ENCODE measurements around the gene BTBD9. TPM values are rescaled to one million over a fixed set of nuclear protein-coding genes. Genes with fewer than 3 reads are reported as not detected.

The BTBD9 gene
- total RNA-seq, 1 experiment from 2014 or later = 4.3 TPM

DNA sequence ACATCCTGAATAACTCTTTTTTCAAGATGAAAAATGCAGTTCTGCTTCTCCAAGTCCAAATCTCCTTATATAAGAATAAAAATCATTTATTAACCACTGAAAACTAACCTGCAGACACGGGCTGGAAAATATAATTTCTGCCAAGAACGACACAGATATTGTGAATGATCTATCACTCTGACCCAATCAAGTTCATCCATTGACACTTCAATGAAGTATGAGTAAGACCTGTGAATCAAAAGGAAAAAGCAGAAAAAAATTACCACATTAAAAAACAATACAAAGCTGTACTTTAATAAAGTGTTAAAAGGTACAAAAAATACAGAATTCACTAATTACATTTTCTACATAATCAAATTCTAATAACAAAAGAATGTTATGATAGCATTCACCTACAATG, 62.2 kb downstream of the BTBD9 start:
- Histone ChIP-seq H4K20me1 (ENCODE audit: low read length) (no peaks in the 10 kb centered on the region), H3K4me2 (ENCODE audit: low read length) (no peak overlapping the region), H3K36me3 (ENCODE audit: low read depth, low read length) (no peaks in the 10 kb centered on the region), H3K4me1 (ENCODE audit: insufficient read depth, low read length) (peaks cover 5% of the 10 kb centered on the region; the same call in 1 of the 2 replicates), H2AFZ (ENCODE audit: low read length) (no peak overlapping the region), H3K9me3 (ENCODE audit: low read length) (no peaks in the 10 kb centered on the region), H3F3A (ENCODE audit: low read length, unreplicated experiment) (no peaks in the 10 kb centered on the region), H3K79me2 (ENCODE audit: low read length) (no peaks in the 10 kb centered on the region), H3K27me3 (ENCODE audit: low read length) (no peaks in the 10 kb centered on the region), H3K4me3 (ENCODE audit: low read length) (no peak overlapping the region), H3K9ac (ENCODE audit: low read length) (no peak overlapping the region), H3K9me2 (replicated peaks; ENCODE audit: low read length) (no peaks in the 10 kb centered on the region), H3K27ac (ENCODE audit: low read length) (no peak overlapping the region)
- BruUV-seq (replicated peaks) = no TSS peak
- ATAC-seq (no peak), DNase-seq (no peak)
- TF ChIP-seq, protein P1, sequence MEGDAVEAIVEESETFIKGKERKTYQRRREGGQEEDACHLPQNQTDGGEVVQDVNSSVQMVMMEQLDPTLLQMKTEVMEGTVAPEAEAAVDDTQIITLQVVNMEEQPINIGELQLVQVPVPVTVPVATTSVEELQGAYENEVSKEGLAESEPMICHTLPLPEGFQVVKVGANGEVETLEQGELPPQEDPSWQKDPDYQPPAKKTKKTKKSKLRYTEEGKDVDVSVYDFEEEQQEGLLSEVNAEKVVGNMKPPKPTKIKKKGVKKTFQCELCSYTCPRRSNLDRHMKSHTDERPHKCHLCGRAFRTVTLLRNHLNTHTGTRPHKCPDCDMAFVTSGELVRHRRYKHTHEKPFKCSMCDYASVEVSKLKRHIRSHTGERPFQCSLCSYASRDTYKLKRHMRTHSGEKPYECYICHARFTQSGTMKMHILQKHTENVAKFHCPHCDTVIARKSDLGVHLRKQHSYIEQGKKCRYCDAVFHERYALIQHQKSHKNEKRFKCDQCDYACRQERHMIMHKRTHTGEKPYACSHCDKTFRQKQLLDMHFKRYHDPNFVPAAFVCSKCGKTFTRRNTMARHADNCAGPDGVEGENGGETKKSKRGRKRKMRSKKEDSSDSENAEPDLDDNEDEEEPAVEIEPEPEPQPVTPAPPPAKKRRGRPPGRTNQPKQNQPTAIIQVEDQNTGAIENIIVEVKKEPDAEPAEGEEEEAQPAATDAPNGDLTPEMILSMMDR (conservative IDR thresholded peaks at IDR 0.05; ENCODE audit: low read depth, low read length) = no peak
- no peak for TF ChIP-seq EZH2 (IDR thresholded peaks at IDR 0.05; ENCODE audit: low read length, unreplicated experiment)
- no peak for TF ChIP-seq EZH2phosphoT487 (IDR thresholded peaks at IDR 0.05; ENCODE audit: borderline replicate concordance, low read length)
- CTCF ChIA-PET = no interaction called here
- intact Hi-C loops (cut with micrococcal nuclease) = no loop called here
- POLR2A ChIA-PET (ENCODE audit: unreplicated experiment) = no interaction called here

- Histone ChIP-seq H4K20me1 (ENCODE audit: low read length) (no peaks in the 10 kb centered on the region), H3K9ac (ENCODE audit: low read length) (no peak overlapping the region), H3K9me3 (ENCODE audit: low read length) (no peaks in the 10 kb centered on the region), H3K36me3 (ENCODE audit: low read depth, low read length) (no peaks in the 10 kb centered on the region), H2AFZ (ENCODE audit: low read length) (no peak overlapping the region), H3K27me3 (ENCODE audit: low read length) (no peaks in the 10 kb centered on the region), H3K4me2 (ENCODE audit: low read length) (no peak overlapping the region), H3K79me2 (ENCODE audit: low read length) (no peaks in the 10 kb centered on the region), H3K4me1 (ENCODE audit: insufficient read depth, low read length) (no peaks in the 10 kb centered on the region), H3F3A (ENCODE audit: low read length, unreplicated experiment) (no peaks in the 10 kb centered on the region), H3K4me3 (ENCODE audit: low read length) (no peak overlapping the region), H3K9me2 (replicated peaks; ENCODE audit: low read length) (no peaks in the 10 kb centered on the region), H3K27ac (ENCODE audit: low read length) (no peak overlapping the region)
- BruUV-seq (replicated peaks) = no TSS peak
- no peak for ATAC-seq
- ChIA-PET POLR2A (ENCODE audit: unreplicated experiment) (no interaction called here), CTCF (no interaction called here)
- TF ChIP-seq, protein P1 (conservative IDR thresholded peaks at IDR 0.05; ENCODE audit: low read depth, low read length) = no peak
- TF ChIP-seq EZH2 (IDR thresholded peaks at IDR 0.05; ENCODE audit: low read length, unreplicated experiment) (no peak), EZH2phosphoT487 (IDR thresholded peaks at IDR 0.05; ENCODE audit: borderline replicate concordance, low read length) (no peak)
- DNase-seq = no peak
- intact Hi-C loops (cut with micrococcal nuclease) = loop anchor here (5.0 kb wide), 2 partner anchors 82 to 98 kb away; no protein-coding TSS in a partner anchor
Observed at GRCh38 chr6:38573801-38574395, 65.8 kb downstream of the BTBD9 start.

DNA sequence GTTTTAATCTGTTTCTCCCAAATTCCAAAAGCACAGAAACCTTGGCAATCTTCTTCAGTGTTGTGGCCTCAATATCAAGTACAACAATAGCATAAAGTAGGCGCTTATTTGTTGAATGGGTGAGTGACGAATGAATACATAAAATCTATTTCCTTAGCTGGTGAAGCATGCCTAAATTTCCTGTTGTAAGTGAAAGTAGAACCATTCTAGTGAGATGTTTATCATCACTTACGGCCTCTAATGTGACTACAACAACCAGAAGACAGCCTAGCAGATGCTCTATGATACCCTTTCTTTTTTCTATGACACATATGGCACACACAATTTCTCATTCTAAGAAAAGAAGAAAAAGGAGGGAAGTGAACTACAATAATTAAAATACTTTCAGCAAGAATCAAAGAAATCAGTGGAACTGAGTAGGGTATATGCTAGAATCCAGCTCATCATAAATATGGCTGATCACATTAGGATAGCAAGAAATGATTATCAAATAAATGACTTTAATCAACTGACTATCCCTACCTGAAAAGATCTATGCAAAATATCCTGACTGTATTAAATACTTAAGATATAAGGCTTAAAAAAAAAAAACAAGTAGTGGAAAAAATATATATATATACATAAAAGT, 67.4 kb downstream of the BTBD9 start:
- no peak for TF ChIP-seq EZH2 (IDR thresholded peaks at IDR 0.05; ENCODE audit: low read length, unreplicated experiment)
- TF ChIP-seq EZH2phosphoT487 (IDR thresholded peaks at IDR 0.05; ENCODE audit: borderline replicate concordance, low read length) = no peak
- TF ChIP-seq, protein P1 (conservative IDR thresholded peaks at IDR 0.05; ENCODE audit: low read depth, low read length) = no peak
- H3K9ac ChIP-seq (ENCODE audit: low read length) = no peak overlapping the region

More for the DNA sequence above, 67.4 kb downstream of the BTBD9 start:
- ATAC-seq = no peak
- H3F3A ChIP-seq (ENCODE audit: low read length, unreplicated experiment) = no peaks in the 10 kb centered on the region
- no peak overlapping the region for H3K4me3 ChIP-seq (ENCODE audit: low read length)
- H3K9me2 ChIP-seq (replicated peaks; ENCODE audit: low read length) = no peaks in the 10 kb centered on the region
- DNase-seq = no peak
- no peak overlapping the region for H3K4me2 ChIP-seq (ENCODE audit: low read length)
- BruUV-seq (replicated peaks) = no TSS peak
- no peaks in the 10 kb centered on the region for H3K9me3 ChIP-seq (ENCODE audit: low read length)
- ChIA-PET POLR2A (ENCODE audit: unreplicated experiment) (no interaction called here), CTCF (interaction anchor here (0.6 kb wide), 1 partner anchor 78 kb away, joined by 3 read pairs; no protein-coding TSS in a partner anchor)
- no peak overlapping the region for H3K27ac ChIP-seq (ENCODE audit: low read length)
- no peaks in the 10 kb centered on the region for H3K36me3 ChIP-seq (ENCODE audit: low read depth, low read length)
- H3K4me1 ChIP-seq (ENCODE audit: insufficient read depth, low read length) = peaks cover 7% of the 10 kb centered on the region; the same call in 1 of the 2 replicates
- no peak overlapping the region for H2AFZ ChIP-seq (ENCODE audit: low read length)
- H4K20me1 ChIP-seq (ENCODE audit: low read length) = no peaks in the 10 kb centered on the region
- intact Hi-C loops (cut with micrococcal nuclease) = loop anchor here (5.0 kb wide), 2 partner anchors 80 to 100 kb away; no protein-coding TSS in a partner anchor
- no peaks in the 10 kb centered on the region for H3K79me2 ChIP-seq (ENCODE audit: low read length)
- no peaks in the 10 kb centered on the region for H3K27me3 ChIP-seq (ENCODE audit: low read length)

All from PC-3 (cell line).